Measurements from ENCODE around the gene MYO16.
A peak's percentile ranks its signal among the peaks of the same experiment; 100 is the strongest.

The MYO16 gene

DNA sequence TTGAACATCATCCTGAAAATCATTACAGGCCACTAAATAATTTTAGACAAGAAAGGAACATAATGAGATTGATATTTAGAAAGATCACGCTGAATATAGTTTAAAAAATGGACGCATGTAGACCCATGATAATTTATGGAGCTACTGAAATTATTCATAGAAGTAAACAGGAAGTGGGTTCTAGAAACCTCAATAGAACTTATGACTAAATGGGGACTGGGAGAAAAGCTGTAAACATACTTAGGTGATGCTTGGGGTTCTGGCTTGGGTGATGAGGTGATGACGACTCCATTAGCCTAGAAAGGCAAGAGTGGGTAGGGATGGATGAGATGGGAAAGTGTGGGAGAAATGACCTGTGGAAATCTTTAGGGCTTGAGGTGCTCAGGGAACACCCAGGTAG is 484.0 kb downstream of the MYO16 start:
- no peak overlapping the region for H3K27ac Mint-ChIP-seq
- ATAC-seq, result peak; percentile 57
- no peak overlapping the region for H3K4me3 Mint-ChIP-seq
- H3K9me3 Mint-ChIP-seq, result peaks cover 4% of the 10 kb centered on the region
- H3K4me1 Mint-ChIP-seq, result peaks cover 6% of the 10 kb centered on the region
- no peak for DNase-seq (ENCODE audit: low spot score in 2 of 2)
- no peaks in the 10 kb centered on the region for H3K36me3 Mint-ChIP-seq

DNA sequence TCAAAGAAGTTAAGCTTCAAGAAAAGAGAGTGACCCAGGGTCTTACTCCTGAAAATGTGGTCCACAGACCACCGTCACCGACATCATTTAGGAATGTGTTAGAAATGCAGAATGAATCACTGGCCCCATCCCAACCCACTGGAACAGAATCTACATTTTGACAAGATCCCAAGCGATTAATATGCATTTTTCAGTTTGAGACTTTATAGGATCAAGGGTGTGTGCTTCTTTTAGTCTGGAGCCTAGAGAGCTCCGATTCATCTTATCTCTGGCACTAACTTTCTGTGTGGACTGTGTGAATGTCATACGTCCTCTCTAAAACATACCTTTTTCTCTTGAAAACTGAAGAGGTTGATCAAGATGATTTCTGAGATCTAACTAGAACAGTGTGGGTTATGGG is 484.8 kb downstream of the MYO16 start:
- no peak overlapping the region for H3K4me3 Mint-ChIP-seq
- H3K9me3 Mint-ChIP-seq, result peaks cover 4% of the 10 kb centered on the region
- ATAC-seq, result no peak

DNA sequence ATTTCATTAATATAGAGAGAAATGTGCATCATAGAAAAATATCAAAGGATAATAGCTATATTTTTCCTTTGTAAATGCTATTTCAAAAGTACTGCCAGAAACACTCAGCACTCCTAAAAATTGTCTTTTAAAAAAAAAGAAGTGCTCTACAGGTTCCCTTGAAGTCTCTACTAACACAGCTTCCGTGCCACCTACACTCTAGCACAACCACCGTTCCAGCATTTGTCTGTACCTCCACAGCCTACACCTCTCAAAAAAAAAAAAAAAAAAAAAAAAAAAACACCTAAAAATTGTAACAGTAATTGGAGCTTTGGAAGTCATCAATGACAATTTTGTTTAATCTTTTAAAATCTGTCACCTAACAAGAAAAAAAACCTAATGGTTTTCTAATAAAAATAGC is 485.6 kb downstream of the MYO16 start:
- Mint-ChIP-seq H3K36me3 (no peaks in the 10 kb centered on the region), H3K4me3 (no peak overlapping the region), H3K4me1 (peaks cover 6% of the 10 kb centered on the region), H3K27ac (no peak overlapping the region), H3K9me3 (peaks cover 4% of the 10 kb centered on the region)
- ATAC-seq (no peak), DNase-seq (ENCODE audit: low spot score in 2 of 2) (no peak)

More for the DNA sequence above, 484.8 kb downstream of the MYO16 start:
- H3K36me3 Mint-ChIP-seq, result no peaks in the 10 kb centered on the region
- peaks cover 6% of the 10 kb centered on the region for H3K4me1 Mint-ChIP-seq
- DNase-seq (ENCODE audit: low spot score in 2 of 2), result no peak
- no peak overlapping the region for H3K27ac Mint-ChIP-seq

DNA sequence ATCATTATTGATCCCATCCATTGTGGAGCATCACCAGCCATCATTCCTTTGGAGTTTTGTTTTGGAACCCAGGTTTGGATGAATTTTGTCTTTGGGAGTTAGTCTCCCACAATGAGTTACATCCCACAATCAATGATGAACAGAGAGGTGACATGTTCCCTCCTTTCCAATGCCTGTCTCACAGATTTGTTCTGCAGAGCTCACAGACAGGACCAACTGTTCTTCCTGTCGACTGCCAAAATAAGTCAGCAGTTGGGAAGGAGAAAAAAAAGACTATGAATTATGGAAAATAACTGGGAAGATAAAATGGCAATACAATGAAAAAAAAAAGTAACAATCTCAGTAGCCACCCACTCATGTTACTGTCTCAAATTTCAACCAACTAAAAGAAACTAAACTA is 489.1 kb downstream of the MYO16 start:
- Mint-ChIP-seq H3K4me3 (no peak overlapping the region), H3K4me1 (peaks cover 3% of the 10 kb centered on the region), H3K9me3 (peaks cover 3% of the 10 kb centered on the region), H3K27ac (no peak overlapping the region), H3K36me3 (no peaks in the 10 kb centered on the region)
- DNase-seq (ENCODE audit: low spot score in 2 of 2), result no peak
- no peak for ATAC-seq

DNA sequence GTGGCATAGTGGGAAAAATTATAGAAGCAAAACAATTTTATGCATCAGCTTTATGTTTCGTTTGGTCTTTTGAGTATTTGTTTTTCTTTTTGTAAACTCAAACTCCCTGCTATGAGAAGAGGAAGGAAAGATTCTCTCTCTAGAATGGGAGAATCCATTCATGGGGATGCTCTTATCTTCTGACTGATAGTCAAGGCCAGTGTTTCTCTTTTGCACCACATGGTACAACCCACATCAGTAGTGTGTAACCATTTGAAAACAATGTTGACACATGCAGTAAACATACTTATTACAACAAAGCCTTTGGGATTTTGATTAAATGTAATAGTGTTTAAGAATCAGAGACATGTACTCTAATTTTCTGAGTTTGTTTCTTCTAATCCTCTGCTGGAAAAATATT is 490.5 kb downstream of the MYO16 start:
- no peak for ATAC-seq
- DNase-seq (ENCODE audit: low spot score in 2 of 2), result no peak

DNA sequence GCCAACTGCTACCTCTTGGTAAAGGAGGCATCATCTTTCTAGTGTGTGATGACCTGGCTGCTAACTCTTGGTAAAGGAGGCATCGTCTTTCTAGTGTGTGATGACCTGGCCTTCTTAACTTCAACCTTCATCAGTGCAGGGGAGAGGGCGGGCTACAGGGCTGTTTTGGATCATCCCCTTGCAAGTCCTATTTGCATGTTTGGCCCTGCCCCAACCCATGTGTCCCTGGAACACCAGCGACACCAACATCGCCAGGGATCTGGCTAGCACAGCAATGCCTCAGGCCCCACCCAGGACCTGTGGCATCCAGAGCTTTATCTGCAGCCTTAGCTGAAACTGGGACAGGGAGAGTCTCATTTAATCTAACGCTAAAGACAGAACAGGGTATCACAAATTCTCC is 492.4 kb downstream of the MYO16 start:
- Mint-ChIP-seq H3K27ac (no peak overlapping the region), H3K4me1 (no peaks in the 10 kb centered on the region), H3K4me3 (no peak overlapping the region), H3K36me3 (no peaks in the 10 kb centered on the region), H3K9me3 (no peaks in the 10 kb centered on the region)
- DNase-seq (ENCODE audit: low spot score in 2 of 2) (no peak), ATAC-seq (no peak)

More for the DNA sequence above, 490.5 kb downstream of the MYO16 start:
- H3K27ac Mint-ChIP-seq, result no peak overlapping the region
- no peaks in the 10 kb centered on the region for H3K9me3 Mint-ChIP-seq
- H3K4me1 Mint-ChIP-seq, result no peaks in the 10 kb centered on the region
- no peaks in the 10 kb centered on the region for H3K36me3 Mint-ChIP-seq
- H3K4me3 Mint-ChIP-seq, result no peak overlapping the region

DNA sequence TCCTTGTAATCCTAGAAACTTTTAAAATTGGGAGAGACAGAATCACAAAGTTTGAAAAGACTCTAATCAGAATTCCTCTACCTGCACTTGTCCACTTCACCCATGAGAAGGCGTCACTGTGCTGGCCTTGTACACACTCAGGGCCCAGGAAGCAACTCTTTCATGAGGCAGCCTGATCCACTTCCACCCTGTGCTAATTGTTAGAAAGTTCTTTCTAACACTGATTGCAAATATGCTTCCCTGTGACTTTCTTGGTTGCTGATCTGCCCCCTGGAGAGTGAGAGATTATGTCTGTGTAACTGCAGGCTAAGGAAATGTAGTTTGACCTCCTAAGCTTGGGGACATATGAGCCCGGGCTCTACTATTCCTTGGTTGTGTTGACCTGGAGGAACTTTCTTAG is 494.6 kb downstream of the MYO16 start:
- DNase-seq (ENCODE audit: low spot score in 2 of 2), result no peak
- no peaks in the 10 kb centered on the region for H3K4me1 Mint-ChIP-seq
- no peak overlapping the region for H3K27ac Mint-ChIP-seq
- ATAC-seq, result no peak
- no peaks in the 10 kb centered on the region for H3K36me3 Mint-ChIP-seq
- H3K9me3 Mint-ChIP-seq, result no peaks in the 10 kb centered on the region
- no peak overlapping the region for H3K4me3 Mint-ChIP-seq

DNA sequence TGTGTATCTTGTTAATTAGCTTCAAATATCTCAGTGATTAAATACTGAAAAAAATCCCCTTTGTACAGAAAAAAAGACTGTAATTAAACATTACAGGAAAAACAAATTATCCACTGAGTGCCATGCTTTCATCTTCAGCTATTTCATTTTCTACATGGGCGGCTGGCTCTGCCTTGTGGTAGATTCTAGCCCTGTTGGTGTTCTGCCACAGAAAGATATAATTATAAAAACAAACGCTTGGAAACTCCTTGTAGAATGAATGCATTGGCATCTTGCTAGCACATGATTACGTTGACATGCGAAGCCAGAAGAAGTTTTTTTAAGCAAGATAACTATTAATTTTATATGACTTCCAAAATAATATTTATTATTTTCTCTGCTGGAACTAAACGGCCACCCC is 496.8 kb downstream of the MYO16 start:
- no peaks in the 10 kb centered on the region for H3K36me3 Mint-ChIP-seq
- no peaks in the 10 kb centered on the region for H3K9me3 Mint-ChIP-seq
- ATAC-seq, result no peak
- no peaks in the 10 kb centered on the region for H3K4me1 Mint-ChIP-seq
- H3K4me3 Mint-ChIP-seq, result no peak overlapping the region
- DNase-seq (ENCODE audit: low spot score in 2 of 2), result no peak
- H3K27ac Mint-ChIP-seq, result no peak overlapping the region

DNA sequence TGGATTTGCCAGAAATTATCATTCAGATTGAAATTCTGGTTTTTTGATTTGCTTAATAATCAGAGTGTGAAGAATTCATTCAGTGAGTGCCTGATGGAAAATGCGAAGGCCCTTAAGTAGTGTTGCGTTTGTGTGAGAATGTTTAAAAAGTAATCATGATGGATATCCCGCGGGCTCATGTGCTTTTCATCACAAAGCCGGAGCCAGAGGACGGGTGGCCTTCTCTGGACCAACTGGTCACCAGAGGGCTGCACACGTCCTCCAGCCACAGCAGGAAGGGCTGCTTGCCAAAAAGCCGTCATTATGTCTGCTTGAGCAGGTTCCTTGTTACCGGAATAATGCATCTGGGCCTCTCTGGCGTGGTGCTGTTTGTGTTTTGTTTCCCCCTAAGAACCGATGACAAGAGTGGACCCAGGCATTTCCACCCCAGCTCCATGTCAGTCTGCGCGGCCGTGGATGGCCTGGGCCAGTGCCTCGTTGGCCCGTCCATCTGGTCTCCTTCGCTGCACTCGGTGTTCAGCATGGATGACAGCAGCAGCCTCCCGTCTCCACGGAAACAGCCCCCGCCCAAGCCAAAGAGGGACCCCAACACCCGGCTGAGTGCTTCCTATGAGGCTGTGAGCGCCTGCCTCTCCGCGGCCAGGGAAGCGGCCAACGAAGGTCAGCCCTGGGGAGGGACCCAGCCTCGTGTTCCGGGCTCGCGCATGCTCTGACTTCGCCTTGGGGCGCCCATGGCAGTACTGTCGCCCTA is 497.7 kb downstream of the MYO16 start:
- ATAC-seq, result no peak
- no peak for DNase-seq (ENCODE audit: low spot score in 2 of 2)
- Mint-ChIP-seq H3K4me3 (no peak overlapping the region), H3K4me1 (no peaks in the 10 kb centered on the region), H3K27ac (no peak overlapping the region), H3K36me3 (no peaks in the 10 kb centered on the region), H3K9me3 (no peaks in the 10 kb centered on the region)

DNA sequence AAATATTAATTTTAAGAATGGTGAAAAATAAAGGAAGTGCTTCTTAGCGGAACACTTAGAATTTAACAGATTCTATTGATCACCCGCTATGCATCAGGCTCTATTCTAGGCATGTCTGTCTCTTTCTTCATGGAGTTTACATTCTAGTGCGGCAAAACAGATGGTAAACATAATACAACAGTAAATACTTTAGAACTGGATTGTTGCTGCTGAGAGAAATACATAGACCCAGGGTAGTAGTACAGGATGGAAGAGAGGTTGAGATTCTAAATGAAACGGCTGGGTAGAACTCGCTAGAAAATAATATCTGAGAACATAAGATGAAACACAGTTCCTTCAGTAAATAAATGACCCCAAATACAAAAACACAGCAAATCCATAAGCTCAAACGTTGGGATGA is 498.7 kb downstream of the MYO16 start:
- Mint-ChIP-seq H3K27ac (no peak overlapping the region), H3K4me1 (no peaks in the 10 kb centered on the region), H3K9me3 (no peaks in the 10 kb centered on the region), H3K36me3 (no peaks in the 10 kb centered on the region), H3K4me3 (no peak overlapping the region)
- no peak for DNase-seq (ENCODE audit: low spot score in 2 of 2)
- no peak for ATAC-seq

DNA sequence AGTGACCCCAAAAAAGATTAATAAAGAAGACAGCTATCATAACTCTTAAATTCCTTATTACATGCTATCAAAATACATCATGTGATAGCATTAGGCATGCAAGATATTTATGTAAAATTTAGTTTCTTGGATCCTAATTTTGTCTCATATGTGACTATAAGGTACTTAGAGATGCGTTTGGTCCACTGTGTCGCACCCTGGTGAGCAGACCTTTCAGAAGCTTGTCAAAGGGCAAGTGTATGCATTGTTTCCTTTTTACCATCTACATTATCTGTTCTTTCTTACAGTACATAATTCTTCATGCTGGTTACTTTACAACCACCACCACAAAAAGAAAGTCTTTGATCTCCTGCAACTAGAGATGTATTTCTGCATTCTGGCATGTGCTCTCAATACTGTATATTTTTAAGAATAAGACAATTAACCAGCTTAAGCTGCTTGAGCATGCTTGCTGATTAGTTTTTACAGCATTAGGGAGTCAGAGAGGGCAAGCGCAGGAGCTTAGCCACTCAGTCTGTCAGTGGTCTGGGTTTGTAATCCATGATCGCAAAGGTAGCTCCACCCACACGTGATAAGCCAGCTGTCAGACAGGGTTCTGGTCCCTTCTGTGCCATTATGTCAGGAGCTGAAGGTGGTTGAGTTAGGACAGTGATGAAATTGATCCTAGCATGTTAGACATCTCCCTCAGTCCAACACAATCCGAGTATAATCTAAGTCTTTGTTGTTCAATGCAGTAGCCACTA is 500.9 kb downstream of the MYO16 start:
- H3K4me3 Mint-ChIP-seq, result no peak overlapping the region
- DNase-seq (ENCODE audit: low spot score in 2 of 2) (no peak), ATAC-seq (no peak)
- H3K9me3 Mint-ChIP-seq, result no peaks in the 10 kb centered on the region
- H3K36me3 Mint-ChIP-seq, result no peaks in the 10 kb centered on the region
- no peak overlapping the region for H3K27ac Mint-ChIP-seq
- H3K4me1 Mint-ChIP-seq, result no peaks in the 10 kb centered on the region

DNA sequence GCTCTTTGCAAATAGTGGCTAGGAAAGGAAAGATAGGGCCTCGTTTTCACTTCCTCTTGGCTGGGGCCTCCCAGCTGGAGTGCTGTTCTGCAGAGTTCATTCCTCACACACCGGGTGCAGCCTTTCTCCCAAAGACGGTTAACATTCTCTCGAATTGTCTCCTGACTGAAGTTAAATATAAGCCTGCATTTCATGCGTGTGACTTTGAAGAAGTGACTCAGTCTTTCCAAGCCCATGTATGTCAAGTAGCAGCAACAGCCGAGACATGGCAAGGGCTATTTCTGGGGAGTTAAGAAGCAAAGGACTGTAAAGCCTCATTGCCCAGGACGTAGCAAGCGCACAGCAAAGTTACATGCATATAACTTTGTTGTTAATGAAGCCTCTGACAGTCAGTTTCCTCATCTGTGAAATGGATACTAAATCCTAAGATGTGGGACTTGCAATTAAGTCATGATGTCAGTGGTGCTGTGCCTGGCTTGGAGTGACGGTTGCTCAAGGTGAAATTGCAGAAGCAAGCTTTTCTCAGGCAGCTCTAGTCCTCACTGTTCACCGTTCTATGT is 502.4 kb downstream of the MYO16 start:
- no peak overlapping the region for H3K4me3 Mint-ChIP-seq
- H3K4me1 Mint-ChIP-seq, result no peaks in the 10 kb centered on the region
- DNase-seq (ENCODE audit: low spot score in 2 of 2) (no peak), ATAC-seq (no peak)
- no peak overlapping the region for H3K27ac Mint-ChIP-seq
- H3K36me3 Mint-ChIP-seq, result no peaks in the 10 kb centered on the region
- H3K9me3 Mint-ChIP-seq, result no peaks in the 10 kb centered on the region

DNA sequence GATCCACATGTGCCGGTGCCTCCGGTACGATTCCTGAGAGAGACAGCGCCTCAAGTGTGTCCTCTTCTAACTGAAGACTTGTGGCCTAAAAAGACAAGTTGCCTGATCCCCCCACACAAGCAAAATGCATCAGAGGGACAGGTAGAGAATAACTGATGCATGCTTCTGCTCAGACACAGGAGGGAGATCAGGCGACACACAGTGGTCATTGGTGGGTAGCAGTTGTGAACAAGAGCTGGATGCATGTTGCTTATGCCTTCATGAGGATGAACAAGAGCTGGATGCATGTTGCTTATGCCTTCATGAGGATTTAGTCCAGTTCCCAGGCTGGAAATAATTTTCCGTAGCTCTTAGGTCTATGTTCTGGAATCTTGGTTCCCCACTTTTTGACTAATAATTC is 505.6 kb downstream of the MYO16 start:
- Mint-ChIP-seq H3K4me3 (no peak overlapping the region), H3K4me1 (no peaks in the 10 kb centered on the region), H3K9me3 (no peaks in the 10 kb centered on the region), H3K36me3 (no peaks in the 10 kb centered on the region), H3K27ac (no peak overlapping the region)
- ATAC-seq (no peak), DNase-seq (ENCODE audit: low spot score in 2 of 2) (no peak)

DNA sequence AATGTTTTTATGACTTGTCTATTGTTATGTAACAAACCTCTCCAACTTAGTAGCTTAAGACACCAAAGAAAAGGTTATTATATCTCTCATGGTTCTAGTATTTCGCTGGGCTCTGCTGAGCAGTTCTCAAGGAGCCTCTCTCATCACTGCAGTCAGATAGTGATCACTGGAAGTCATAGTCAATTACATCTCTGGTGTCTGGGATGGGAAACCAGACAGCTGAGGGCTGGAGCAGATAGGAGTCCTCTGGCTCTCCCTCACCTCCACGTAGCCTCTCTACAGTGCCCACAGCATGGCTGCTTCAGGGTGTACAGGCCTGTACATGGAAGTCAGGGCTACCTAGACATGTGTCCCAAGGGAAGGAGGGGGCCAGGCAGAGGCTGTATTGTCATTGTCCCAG is 507.5 kb downstream of the MYO16 start:
- DNase-seq (ENCODE audit: low spot score in 2 of 2), result no peak
- no peaks in the 10 kb centered on the region for H3K36me3 Mint-ChIP-seq

DNA sequence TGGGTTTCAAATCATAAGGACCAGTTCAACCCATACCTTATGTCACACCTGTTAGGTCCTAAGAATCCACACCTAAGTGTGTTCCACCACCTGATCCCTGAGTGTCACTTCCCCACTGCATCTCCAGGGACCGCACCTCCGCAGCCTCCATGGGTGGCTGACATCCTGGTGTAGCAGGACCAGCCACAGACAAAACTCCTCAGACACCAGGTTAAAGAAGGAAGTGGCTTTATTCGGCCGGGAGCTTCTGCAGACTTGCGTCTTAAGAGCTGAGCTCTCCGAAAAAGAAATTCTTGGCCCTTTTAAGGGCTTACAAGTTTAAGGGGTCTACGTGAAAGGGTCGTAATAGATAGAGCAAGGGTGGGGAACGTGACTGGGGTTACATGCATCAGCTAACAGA is 509.9 kb downstream of the MYO16 start:
- Mint-ChIP-seq H3K4me3 (no peak overlapping the region), H3K27ac (no peak overlapping the region), H3K36me3 (no peaks in the 10 kb centered on the region), H3K9me3 (no peaks in the 10 kb centered on the region), H3K4me1 (no peaks in the 10 kb centered on the region)
- ATAC-seq (no peak), DNase-seq (ENCODE audit: low spot score in 2 of 2) (no peak)

More for the DNA sequence above, 507.5 kb downstream of the MYO16 start:
- H3K4me3 Mint-ChIP-seq, result no peak overlapping the region
- no peaks in the 10 kb centered on the region for H3K4me1 Mint-ChIP-seq
- no peak overlapping the region for H3K27ac Mint-ChIP-seq
- no peak for ATAC-seq
- H3K9me3 Mint-ChIP-seq, result no peaks in the 10 kb centered on the region

DNA sequence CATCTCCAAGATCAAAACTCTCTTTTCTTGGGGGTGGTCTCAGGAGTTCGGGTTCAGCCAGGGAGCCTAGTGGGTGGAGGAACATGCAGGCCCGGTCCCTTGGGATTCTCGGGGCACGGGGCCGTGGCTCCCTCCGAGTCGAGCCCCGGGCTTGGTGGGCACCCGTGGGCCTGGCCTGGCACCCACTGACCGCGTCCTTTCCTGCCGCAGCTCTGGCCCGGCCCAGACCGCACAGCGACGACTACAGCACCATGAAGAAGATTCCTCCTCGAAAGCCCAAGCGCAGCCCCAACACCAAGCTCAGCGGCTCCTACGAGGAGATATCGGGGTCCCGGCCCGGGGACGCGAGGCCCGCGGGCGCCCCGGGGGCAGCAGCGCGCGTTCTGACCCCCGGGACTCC is 510.6 kb downstream of the MYO16 start:
- no peak for DNase-seq (ENCODE audit: low spot score in 2 of 2)
- Mint-ChIP-seq H3K9me3 (no peaks in the 10 kb centered on the region), H3K4me1 (no peaks in the 10 kb centered on the region), H3K4me3 (no peak overlapping the region), H3K36me3 (no peaks in the 10 kb centered on the region), H3K27ac (no peak overlapping the region)
- no peak for ATAC-seq

Measured in stimulated activated effector memory CD8-positive, alpha-beta T cell treated with anti-CD3 and anti-CD28 coated beads, Interleukin-12 subunit alpha, Interleukin-12 subunit beta, amount 100 ng/mL, for 72 hours (primary cell).